Body of pancreas (tissue), 4 donors: ENCODE results near the gene RNASE11. TPM values are rescaled to one million over a fixed set of nuclear protein-coding genes. Genes with fewer than 3 reads are reported as not detected.
A peak's percentile ranks its signal among the peaks of the same experiment; 100 is the strongest.
"Not testable (repeated sequence)": the region's sequence is repeated elsewhere in the genome, so short reads cannot be mapped to it uniquely, and the experiment has no call there.

Source experiments
- ATAC-seq: fragments of 150-250 bp; one replicate; pipeline ENCODE4 v1.9.1; 2016
- DNase-seq, 4 donors: peaks; one replicate each; pipeline ENCODE4 v3.0.0-alpha.2; 2019
- H3K27ac ChIP-seq, 4 donors: fragments of 200-600 bp; sonication (generic); 1 replicate in 3 of 4; 2 replicates in 1 of 4; pipeline versions ENCODE4 v1.5.1 to v1.6.1; 2016 to 2019; ENCODE audit warnings: mild to moderate bottlenecking in 1 of 4, mixed read lengths in 1 of 4, moderate library complexity in 1 of 4
- H3K27me3 ChIP-seq, 2 donors: fragments of 200-600 bp; sonication (generic); one replicate each; pipeline ENCODE4 v1.6.0; 2016; ENCODE audit warnings: mild to moderate bottlenecking in 1 of 2
- H3K36me3 ChIP-seq, 2 donors: fragments of 200-600 bp; sonication (generic); replicated peaks in 1 of 2; 2 replicates each; pipeline ENCODE4 v1.5.1; 2016; ENCODE audit warnings: low read depth in 2 of 2; ENCODE audit not compliant: insufficient read depth in 1 of 2
- H3K4me1 ChIP-seq: fragments of 200-600 bp; sonication (generic); one replicate; pipeline ENCODE4 v1.6.0; 2016
- H3K4me3 ChIP-seq, 2 donors: fragments of 200-600 bp; sonication (generic); 1 replicate in 1 of 2; 2 replicates in 1 of 2; pipeline ENCODE4 v1.5.1; 2016 to 2019
- H3K9me3 ChIP-seq, 3 donors: fragments of 200-600 bp; sonication (generic); 1 replicate in 2 of 3; 2 replicates in 1 of 3; pipeline ENCODE4 v1.5.1; 2016
- CTCF ChIP-seq, 7 experiments: fragments of 450-650 bp in 4 of 7; fragments of 200-600 bp in 3 of 7; sonication (generic) in 3 of 7; IDR thresholded peaks; one replicate each; pipeline ENCODE4 v1.5.1; 2016 to 2019; ENCODE audit warnings: antibody characterized with exemption in 7 of 7
- POLR2A ChIP-seq, 3 donors: fragments of 450-650 bp; IDR thresholded peaks; one replicate each; pipeline ENCODE4 v1.6.1; 2016; ENCODE audit warnings: antibody characterized with exemption in 3 of 3, mild to moderate bottlenecking in 2 of 3
- WGBS, 2 donors: methylation state at CpG; one replicate each; pipeline ENCODE4 v1.1.5; 2017; 5-methylcytosine and 5-hydroxymethylcytosine counted together
- intact Hi-C: fragments of 100-400 bp; cut with DNase I; formaldehyde crosslinking; loops from one replicate; pipeline ENCODE4 v1.15.1; 2023
- total RNA-seq, 2 donors: library from RNA; depleted of rRNA; stranded (reverse); fragments of >200 nt; gene quantifications; one replicate each; pipeline ENCODE4 v1.1.0, GENCODE V29; 2016

The RNASE11 gene
- total RNA-seq, 2 donors from 2014 or later: not detected

GRCh38 chr14:20620798-20621478, 33.1 kb upstream of the RNASE11 start:
- Histone ChIP-seq H3K4me1 (peaks cover 26% of the 10 kb centered on the region), H3K36me3 (no peaks in the 10 kb centered on the region), H3K27ac (no peak overlapping the region), H3K4me3 (no peak overlapping the region), H3K27me3 (no peaks in the 10 kb centered on the region), H3K9me3 (no peaks in the 10 kb centered on the region)
- intact Hi-C loops: no loop called here
- TF ChIP-seq CTCF (IDR thresholded peaks at IDR 0.05) (no peak), POLR2A (IDR thresholded peaks at IDR 0.05) (no peak)
- ATAC-seq: peak; percentile 67
- 19 to 31% methylated on average over 2 of the region's 2 CpGs for WGBS, 2 donors
- no peak for DNase-seq

- H3K4me3 ChIP-seq, H3K9me3 ChIP-seq, intact Hi-C loops, H3K27me3 ChIP-seq, H3K27ac ChIP-seq, H3K36me3 ChIP-seq, ATAC-seq, DNase-seq: not testable (repeated sequence)
- H3K4me1 ChIP-seq: peaks cover 13% of the 10 kb centered on the region
- WGBS, 2 donors: 70 to 80% methylated on average over 6 of the region's 6 CpGs
These were observed 31.9 kb upstream of the RNASE11 start for GRCh38 chr14:20619688-20620087.

- Histone ChIP-seq H3K4me1 (peaks cover 17% of the 10 kb centered on the region), H3K36me3 (no peaks in the 10 kb centered on the region), H3K27me3 (no peaks in the 10 kb centered on the region), H3K27ac (no peak overlapping the region), H3K9me3 (no peaks in the 10 kb centered on the region), H3K4me3 (no peak overlapping the region)
- DNase-seq (no peak), ATAC-seq (no peak)
- TF ChIP-seq POLR2A (IDR thresholded peaks at IDR 0.05): no peak
- TF ChIP-seq CTCF (IDR thresholded peaks at IDR 0.05): no peak
- WGBS, 2 donors: 19 to 25% methylated on average over 4 of the region's 4 CpGs
- intact Hi-C loops: no loop called here
These were observed 30.5 kb upstream of the RNASE11 start for GRCh38 chr14:20618271-20618749.

- WGBS, 2 donors: 68 to 71% methylated on average over 12 of the region's 12 CpGs
- H3K9me3 ChIP-seq: no peaks in the 10 kb centered on the region
- no peak overlapping the region for H3K4me3 ChIP-seq
- no peak for ATAC-seq
- H3K27me3 ChIP-seq: no peaks in the 10 kb centered on the region
- peaks cover 17% of the 10 kb centered on the region for H3K4me1 ChIP-seq
- DNase-seq: no peak
- intact Hi-C loops: no loop called here
- TF ChIP-seq POLR2A (IDR thresholded peaks at IDR 0.05): no peak
- no peaks in the 10 kb centered on the region for H3K36me3 ChIP-seq
- H3K27ac ChIP-seq: no peak overlapping the region
These were observed 29.6 kb upstream of the RNASE11 start for GRCh38 chr14:20617138-20618003.

- Histone ChIP-seq H3K27me3 (no peaks in the 10 kb centered on the region), H3K9me3 (no peaks in the 10 kb centered on the region), H3K36me3 (no peaks in the 10 kb centered on the region), H3K27ac (no peak overlapping the region), H3K4me1 (peaks cover 11% of the 10 kb centered on the region), H3K4me3 (no peak overlapping the region)
- TF ChIP-seq POLR2A (IDR thresholded peaks at IDR 0.05) (no peak), CTCF (IDR thresholded peaks at IDR 0.05) (no peak)
- no peak for ATAC-seq
- intact Hi-C loops: no loop called here
- no peak for DNase-seq
- 76 to 77% methylated on average over 5 of the region's 5 CpGs for WGBS, 2 donors
These were observed 28.2 kb upstream of the RNASE11 start for GRCh38 chr14:20615996-20616395.
